ENCODE measurements around the gene CAV3.

GRCh38 chr3:8743911-8744310 is 10.3 kb downstream of the CAV3 start:
- TF ChIP-seq CTCF (IDR thresholded peaks at IDR 0.05 in 2 of 3, conservative IDR thresholded peaks at IDR 0.05 in 1 of 3; ENCODE audit: control insufficient read depth in 2 of 3, extremely low read depth in 1 of 3, insufficient read depth in 1 of 3, low read depth in 3 of 3, low read length in 3 of 3) (no peak), PAX8 (IDR thresholded peaks at IDR 0.05) (no peak), RCOR1 (conservative IDR thresholded peaks at IDR 0.05; ENCODE audit: low read depth, low read length) (no peak), SUPT20H (IDR thresholded peaks at IDR 0.05; ENCODE audit: borderline replicate concordance, control insufficient read depth, low read depth, low read length) (no peak), RAD21 (IDR thresholded peaks at IDR 0.05; ENCODE audit: insufficient read depth, low read depth, low read length) (no peak), DPF2 (IDR thresholded peaks at IDR 0.05) (no peak), TCF7 (IDR thresholded peaks at IDR 0.05; ENCODE audit: borderline replicate concordance) (no peak), RB1 (IDR thresholded peaks at IDR 0.05; ENCODE audit: borderline replicate concordance) (no peak), BRCA1 (IDR thresholded peaks at IDR 0.05; ENCODE audit: low read depth, low read length) (no peak), HDGF (IDR thresholded peaks at IDR 0.05) (no peak), RAD51 (IDR thresholded peaks at IDR 0.05) (no peak), EP300 (IDR thresholded peaks at IDR 0.05; ENCODE audit: borderline replicate concordance in 1 of 2, control insufficient read depth in 1 of 2, low read depth in 2 of 2, low read length in 2 of 2) (no peak), KDM1A (IDR thresholded peaks at IDR 0.05; ENCODE audit: borderline replicate concordance) (no peak), POLR2A (IDR thresholded peaks at IDR 0.05; ENCODE audit: low read depth, low read length) (no peak)
